ENCODE measurements around the gene RASL11A.
"Not testable (repeated sequence)": the region's sequence is repeated elsewhere in the genome, so short reads cannot be mapped to it uniquely, and the experiment has no call there.

Gene RASL11A

GRCh38 chr13:27280841-27281240, 10.2 kb downstream of the RASL11A start:
- POLR2A ChIA-PET = no interaction called here
- DNase-seq (ENCODE audit: extremely low spot score) = no peak
- TF ChIP-seq CTCF (IDR thresholded peaks at IDR 0.05; ENCODE audit: control extremely low read depth, extremely low read depth, low read depth, missing control alignments) = no peak
- CTCF ChIA-PET = interaction anchor here (1.6 to 2.6 kb wide), 4 partner anchors 8 to 295 kb away, joined by 5 to 16 read pairs (median 9); partner anchors contain the start of gene RASL11A

GRCh38 chr13:27281420-27281819, 10.8 kb downstream of the RASL11A start:
- no peak for DNase-seq (ENCODE audit: extremely low spot score)
- ChIA-PET CTCF (interaction anchor here (0.7 to 2.6 kb wide), 7 partner anchors 9 to 296 kb away, joined by 3 to 16 read pairs (median 5); partner anchors contain the start of gene RASL11A), POLR2A (no interaction called here)
- no peak for TF ChIP-seq CTCF (IDR thresholded peaks at IDR 0.05; ENCODE audit: control extremely low read depth, extremely low read depth, low read depth, missing control alignments)

GRCh38 chr13:27283906-27284493, 13.4 kb downstream of the RASL11A start:
- ChIA-PET POLR2A (no interaction called here), CTCF (interaction anchor here (0.9 to 3.0 kb wide), 16 partner anchors 9 to 354 kb away, joined by 3 to 20 read pairs (median 4); partner anchors contain the start of gene RASL11A)
- peak; percentile 41 for TF ChIP-seq CTCF (IDR thresholded peaks at IDR 0.05; ENCODE audit: control extremely low read depth, extremely low read depth, low read depth, missing control alignments)
- no peak for DNase-seq (ENCODE audit: extremely low spot score)

- no peak for TF ChIP-seq CTCF (IDR thresholded peaks at IDR 0.05; ENCODE audit: control extremely low read depth, extremely low read depth, low read depth, missing control alignments)
- no peak for DNase-seq (ENCODE audit: extremely low spot score)
- POLR2A ChIA-PET = no interaction called here
- CTCF ChIA-PET = interaction anchor here (1.5 kb wide), 1 partner anchor 303 kb away, joined by 8 read pairs; no protein-coding TSS in a partner anchor
These were observed 17.8 kb downstream of the RASL11A start for GRCh38 chr13:27288392-27288791.

- ChIA-PET CTCF (interaction anchor here (1.2 to 1.5 kb wide), 6 partner anchors 11 to 304 kb away, joined by 3 to 8 read pairs (median 4); partner anchors contain the start of gene RASL11A), POLR2A (no interaction called here)
- no peak for TF ChIP-seq CTCF (IDR thresholded peaks at IDR 0.05; ENCODE audit: control extremely low read depth, extremely low read depth, low read depth, missing control alignments)
- DNase-seq (ENCODE audit: extremely low spot score) = no peak
These were observed 18.5 kb downstream of the RASL11A start for GRCh38 chr13:27289011-27289665.

- CTCF ChIA-PET = interaction anchor here (2.0 kb wide), 1 partner anchor 305 kb away, joined by 4 read pairs; no protein-coding TSS in a partner anchor
- DNase-seq (ENCODE audit: extremely low spot score) = no peak
- no peak for TF ChIP-seq CTCF (IDR thresholded peaks at IDR 0.05; ENCODE audit: control extremely low read depth, extremely low read depth, low read depth, missing control alignments)
- POLR2A ChIA-PET = no interaction called here
These were observed 20.1 kb downstream of the RASL11A start for GRCh38 chr13:27290715-27291114.

GRCh38 chr13:27291967-27292366, 21.3 kb downstream of the RASL11A start:
- DNase-seq (ENCODE audit: extremely low spot score); POLR2A ChIA-PET: not testable (repeated sequence)
- CTCF ChIA-PET = interaction anchor here (1.2 to 2.0 kb wide), 3 partner anchors 8 to 306 kb away, joined by 3 to 4 read pairs (median 3); no protein-coding TSS in a partner anchor

Data from GM10248 (cell line).